ENCODE data around the gene EPS8L2. TPM values are rescaled to one million over a fixed set of nuclear protein-coding genes. Genes with fewer than 3 reads are reported as not detected.

The EPS8L2 gene
- total and polyA plus RNA-seq, 2 of the 13 experiments (the other 11 are each of a cell fraction or from before 2014, with no cell fraction given): 89.3 to 416 TPM

DNA sequence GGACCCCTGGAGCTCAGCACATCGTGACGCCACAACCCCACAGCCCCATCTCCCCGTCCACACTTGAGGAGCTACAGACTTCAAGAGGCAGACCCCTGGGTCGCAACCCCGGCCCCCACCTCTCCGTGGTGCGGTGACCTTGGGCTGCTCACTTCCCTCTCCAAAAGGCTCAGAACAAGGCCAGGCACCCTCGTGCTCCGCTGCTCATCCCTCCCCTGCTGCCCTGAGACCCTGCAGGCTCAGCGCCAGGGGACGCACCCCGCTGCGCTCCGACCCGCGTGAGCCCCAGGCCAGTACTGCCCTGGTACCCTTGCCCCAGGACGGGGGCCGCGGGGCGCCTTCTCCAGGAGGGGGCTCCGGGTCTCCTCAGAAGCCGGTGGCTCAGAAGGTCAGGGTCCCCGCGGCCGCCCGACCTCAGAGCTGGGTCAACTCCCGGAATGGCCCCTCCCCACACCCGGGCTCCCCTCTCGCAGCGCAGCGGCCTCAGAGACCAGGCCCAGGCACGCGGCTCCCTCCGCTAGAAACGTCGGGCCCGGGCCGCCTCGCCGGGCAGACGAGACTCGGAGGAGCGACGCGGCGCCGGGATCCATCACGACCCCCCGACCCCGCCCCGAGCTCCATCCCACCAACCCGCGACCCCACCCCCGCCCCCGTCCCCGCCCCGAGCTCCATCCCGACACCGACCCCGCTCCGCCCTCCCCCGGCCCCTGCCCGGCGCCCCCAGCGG, 70.7 kb downstream of the EPS8L2 start (continued):
- TF ChIP-seq CCAR2 (optimal IDR thresholded peaks at IDR 0.05; ENCODE audit: low read depth, low read length) (no peak), ZMYM3 (CRISPR knock-in tag; IDR thresholded peaks at IDR 0.05) (no peak), MAFG (CRISPR knock-in tag; IDR thresholded peaks at IDR 0.05) (no peak), CC2D1A (CRISPR knock-in tag; IDR thresholded peaks at IDR 0.05) (no peak), ZNF34 (CRISPR knock-in tag; IDR thresholded peaks at IDR 0.05; ENCODE audit: borderline replicate concordance) (no peak), ZNF768 (CRISPR knock-in tag; IDR thresholded peaks at IDR 0.05) (peak; percentile 5; the same call in 1 of the 2 replicates), ZNF670 (CRISPR knock-in tag; IDR thresholded peaks at IDR 0.05; ENCODE audit: borderline replicate concordance) (no peak), YY1 (IDR thresholded peaks at IDR 0.05; ENCODE audit: insufficient read depth, insufficient replicate concordance, low read depth, low read length) (no peak), SRSF1 (optimal IDR thresholded peaks at IDR 0.05; ENCODE audit: low read depth, low read length) (no peak), ZNF225 (CRISPR knock-in tag; IDR thresholded peaks at IDR 0.05) (no peak), ZMYM4 (CRISPR knock-in tag; IDR thresholded peaks at IDR 0.05) (no peak), ZNF839 (CRISPR knock-in tag; IDR thresholded peaks at IDR 0.05; ENCODE audit: borderline replicate concordance) (no peak)
- TF ChIP-seq, protein P1, sequence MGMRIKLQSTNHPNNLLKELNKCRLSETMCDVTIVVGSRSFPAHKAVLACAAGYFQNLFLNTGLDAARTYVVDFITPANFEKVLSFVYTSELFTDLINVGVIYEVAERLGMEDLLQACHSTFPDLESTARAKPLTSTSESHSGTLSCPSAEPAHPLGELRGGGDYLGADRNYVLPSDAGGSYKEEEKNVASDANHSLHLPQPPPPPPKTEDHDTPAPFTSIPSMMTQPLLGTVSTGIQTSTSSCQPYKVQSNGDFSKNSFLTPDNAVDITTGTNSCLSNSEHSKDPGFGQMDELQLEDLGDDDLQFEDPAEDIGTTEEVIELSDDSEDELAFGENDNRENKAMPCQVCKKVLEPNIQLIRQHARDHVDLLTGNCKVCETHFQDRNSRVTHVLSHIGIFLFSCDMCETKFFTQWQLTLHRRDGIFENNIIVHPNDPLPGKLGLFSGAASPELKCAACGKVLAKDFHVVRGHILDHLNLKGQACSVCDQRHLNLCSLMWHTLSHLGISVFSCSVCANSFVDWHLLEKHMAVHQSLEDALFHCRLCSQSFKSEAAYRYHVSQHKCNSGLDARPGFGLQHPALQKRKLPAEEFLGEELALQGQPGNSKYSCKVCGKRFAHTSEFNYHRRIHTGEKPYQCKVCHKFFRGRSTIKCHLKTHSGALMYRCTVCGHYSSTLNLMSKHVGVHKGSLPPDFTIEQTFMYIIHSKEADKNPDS (CRISPR knock-in tag; IDR thresholded peaks at IDR 0.05): no peak
- TF ChIP-seq, protein P2, sequence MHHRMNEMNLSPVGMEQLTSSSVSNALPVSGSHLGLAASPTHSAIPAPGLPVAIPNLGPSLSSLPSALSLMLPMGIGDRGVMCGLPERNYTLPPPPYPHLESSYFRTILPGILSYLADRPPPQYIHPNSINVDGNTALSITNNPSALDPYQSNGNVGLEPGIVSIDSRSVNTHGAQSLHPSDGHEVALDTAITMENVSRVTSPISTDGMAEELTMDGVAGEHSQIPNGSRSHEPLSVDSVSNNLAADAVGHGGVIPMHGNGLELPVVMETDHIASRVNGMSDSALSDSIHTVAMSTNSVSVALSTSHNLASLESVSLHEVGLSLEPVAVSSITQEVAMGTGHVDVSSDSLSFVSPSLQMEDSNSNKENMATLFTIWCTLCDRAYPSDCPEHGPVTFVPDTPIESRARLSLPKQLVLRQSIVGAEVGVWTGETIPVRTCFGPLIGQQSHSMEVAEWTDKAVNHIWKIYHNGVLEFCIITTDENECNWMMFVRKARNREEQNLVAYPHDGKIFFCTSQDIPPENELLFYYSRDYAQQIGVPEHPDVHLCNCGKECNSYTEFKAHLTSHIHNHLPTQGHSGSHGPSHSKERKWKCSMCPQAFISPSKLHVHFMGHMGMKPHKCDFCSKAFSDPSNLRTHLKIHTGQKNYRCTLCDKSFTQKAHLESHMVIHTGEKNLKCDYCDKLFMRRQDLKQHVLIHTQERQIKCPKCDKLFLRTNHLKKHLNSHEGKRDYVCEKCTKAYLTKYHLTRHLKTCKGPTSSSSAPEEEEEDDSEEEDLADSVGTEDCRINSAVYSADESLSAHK (CRISPR knock-in tag; IDR thresholded peaks at IDR 0.05; ENCODE audit: borderline replicate concordance): no peak
- TF ChIP-seq, protein P3, sequence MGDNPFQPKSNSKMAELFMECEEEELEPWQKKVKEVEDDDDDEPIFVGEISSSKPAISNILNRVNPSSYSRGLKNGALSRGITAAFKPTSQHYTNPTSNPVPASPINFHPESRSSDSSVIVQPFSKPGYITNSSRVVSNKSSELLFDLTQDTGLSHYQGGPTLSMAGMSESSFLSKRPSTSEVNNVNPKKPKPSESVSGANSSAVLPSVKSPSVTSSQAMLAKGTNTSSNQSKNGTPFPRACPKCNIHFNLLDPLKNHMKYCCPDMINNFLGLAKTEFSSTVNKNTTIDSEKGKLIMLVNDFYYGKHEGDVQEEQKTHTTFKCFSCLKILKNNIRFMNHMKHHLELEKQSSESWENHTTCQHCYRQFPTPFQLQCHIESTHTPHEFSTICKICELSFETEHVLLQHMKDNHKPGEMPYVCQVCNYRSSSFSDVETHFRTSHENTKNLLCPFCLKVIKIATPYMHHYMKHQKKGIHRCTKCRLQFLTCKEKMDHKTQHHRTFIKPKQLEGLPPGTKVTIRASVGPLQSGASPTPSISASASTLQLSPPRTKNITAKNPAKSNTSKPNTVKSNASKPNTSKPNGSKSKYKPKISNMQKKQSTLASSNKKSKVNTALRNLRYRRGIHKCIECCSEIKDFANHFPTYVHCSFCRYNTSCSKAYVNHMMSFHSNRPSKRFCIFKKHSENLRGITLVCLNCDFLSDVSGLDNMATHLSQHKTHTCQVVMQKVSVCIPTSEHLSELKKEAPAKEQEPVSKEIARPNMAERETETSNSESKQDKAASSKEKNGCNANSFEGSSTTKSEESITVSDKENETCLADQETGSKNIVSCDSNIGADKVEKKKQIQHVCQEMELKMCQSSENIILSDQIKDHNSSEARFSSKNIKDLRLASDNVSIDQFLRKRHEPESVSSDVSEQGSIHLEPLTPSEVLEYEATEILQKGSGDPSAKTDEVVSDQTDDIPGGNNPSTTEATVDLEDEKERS (CRISPR knock-in tag; IDR thresholded peaks at IDR 0.05): no peak

Data from HepG2 (cell line).